IMR-90 (cell line): ENCODE measurements around the gene PASD1. TPM values are rescaled to one million over a fixed set of nuclear protein-coding genes. Genes with fewer than 3 reads are reported as not detected.

Experiments
- ATAC-seq: fragments of 200-7000 bp; cut with Tn5 transposase; 2 replicates; pipeline ENCODE4 v1.9.1; 2020; ENCODE audit warnings: low read depth, mild to moderate bottlenecking, moderate library complexity
- BruUV-seq: library from RNA; stranded (reverse); fragments of 400-500 nt; replicated peaks from 2 replicates; lab custom pipeline; 2021; lab: Mats Ljungman, UMichigan
- CTCF ChIA-PET: fragments of 300-600 bp; formaldehyde crosslinking; extraction: SDS; loops from one replicate; lab custom pipeline; 2021; ENCODE audit warnings: antibody characterized with exemption; lab: Yijun Ruan, JAX
- POLR2A ChIA-PET: fragments of 300-600 bp; sonication (Branson Sonifier 250); formaldehyde crosslinking; loops from one replicate; lab custom pipeline; 2022; ENCODE audit warnings: antibody characterized with exemption; ENCODE audit not compliant: unreplicated experiment; lab: Charles Lee
- DNase-seq: peaks from one replicate; pipeline ENCODE4 v3.0.0; 2013
- H2AFZ ChIP-seq: replicated peaks from 2 replicates; pipeline ENCODE3; 2013; ENCODE audit warnings: low read length, mild to moderate bottlenecking; ENCODE audit not compliant: poor library complexity
- H2AK5ac ChIP-seq: 2 replicates; pipeline ENCODE4 v1.6.1; 2013; ENCODE audit warnings: low read depth, low read length, inconsistent platforms
- H2AK9ac ChIP-seq: replicated peaks from 2 replicates; pipeline ENCODE3; 2013; ENCODE audit warnings: mild to moderate bottlenecking, low read depth, low read length, moderate library complexity; ENCODE audit not compliant: poor library complexity
- H2BK120ac ChIP-seq: 2 replicates; pipeline ENCODE4 v1.6.1; 2013; ENCODE audit warnings: low read depth, low read length, inconsistent platforms
- H2BK15ac ChIP-seq: 3 replicates; pipeline ENCODE4 v1.6.1; 2013; ENCODE audit warnings: low read depth, low read length, inconsistent platforms
- H2BK20ac ChIP-seq: 2 replicates; pipeline ENCODE4 v1.6.1; 2013; ENCODE audit warnings: low read depth, mild to moderate bottlenecking, inconsistent platforms, low read length, moderate library complexity
- H2BK5ac ChIP-seq: 2 replicates; pipeline ENCODE4 v1.6.1; 2013; ENCODE audit warnings: mild to moderate bottlenecking, low read depth, low read length, inconsistent platforms; ENCODE audit not compliant: poor library complexity, severe bottlenecking
- H3K14ac ChIP-seq: replicated peaks from 2 replicates; pipeline ENCODE4 v1.6.1; 2013; ENCODE audit warnings: low read depth, low read length, inconsistent platforms
- H3K18ac ChIP-seq: 2 replicates; pipeline ENCODE4 v1.6.1; 2013; ENCODE audit warnings: low read depth, low read length, control low read depth
- H3K23ac ChIP-seq: 2 replicates; pipeline ENCODE4 v1.6.1; 2013; ENCODE audit warnings: low read depth, low read length, inconsistent platforms
- H3K27ac ChIP-seq: 2 replicates; pipeline ENCODE4 v1.5.1; 2013; ENCODE audit warnings: mild to moderate bottlenecking, control low read depth, low read length; ENCODE audit not compliant: insufficient read depth
- H3K27me3 ChIP-seq: 2 replicates; pipeline ENCODE4 v1.6.1; 2013; ENCODE audit warnings: low read length; ENCODE audit not compliant: control insufficient read depth, insufficient read depth
- H3K36me3 ChIP-seq: 2 replicates; pipeline ENCODE4 v1.6.1; 2013; ENCODE audit warnings: low read length, mixed read lengths; ENCODE audit not compliant: control insufficient read depth, insufficient read depth
- H3K4ac ChIP-seq: 2 replicates; pipeline ENCODE4 v1.6.1; 2013; ENCODE audit warnings: low read depth, low read length, inconsistent platforms
- H3K4me1 ChIP-seq: 2 replicates; pipeline ENCODE4 v1.6.1; 2013; ENCODE audit warnings: low read length, mixed read lengths; ENCODE audit not compliant: control insufficient read depth, insufficient read depth
- H3K4me2 ChIP-seq: 2 replicates; pipeline ENCODE4 v1.6.1; 2013; ENCODE audit warnings: low read depth, mild to moderate bottlenecking, control low read depth, low read length, moderate library complexity
- H3K4me3 ChIP-seq: 2 replicates; pipeline ENCODE4 v1.5.1; 2013; ENCODE audit warnings: low read depth, mild to moderate bottlenecking, control low read depth, low read length, moderate library complexity; ENCODE audit not compliant: insufficient read depth
- H3K56ac ChIP-seq: 2 replicates; pipeline ENCODE4 v1.6.1; 2013; ENCODE audit warnings: low read length, inconsistent platforms; ENCODE audit not compliant: insufficient read depth; ENCODE audit errors: extremely low read depth
- H3K79me1 ChIP-seq, 2 experiments: 2 replicates each; pipeline ENCODE4 v1.6.1; 2013; ENCODE audit warnings: low read length in 2 of 2, inconsistent platforms in 1 of 2, low read depth in 1 of 2
- H3K9ac ChIP-seq: 2 replicates; pipeline ENCODE4 v1.6.1; 2013; ENCODE audit warnings: low read depth, low read length, control low read depth
- H3K9me1 ChIP-seq: 2 replicates; pipeline ENCODE4 v1.6.1; 2013; ENCODE audit warnings: low read length, inconsistent platforms; ENCODE audit not compliant: insufficient read depth
- H3K9me3 ChIP-seq: 2 replicates; pipeline ENCODE4 v1.6.1; 2013; ENCODE audit warnings: low read length; ENCODE audit not compliant: control insufficient read depth, insufficient read depth
- H4K20me1 ChIP-seq: 2 replicates; pipeline ENCODE4 v1.6.1; 2013; ENCODE audit warnings: low read length, inconsistent platforms; ENCODE audit not compliant: insufficient read depth
- H4K5ac ChIP-seq: 2 replicates; pipeline ENCODE4 v1.6.1; 2013; ENCODE audit warnings: mild to moderate bottlenecking, low read depth, low read length, control low read depth
- H4K8ac ChIP-seq, 2 experiments: 2 replicates each; pipeline ENCODE4 v1.6.1; 2013; ENCODE audit warnings: low read depth in 2 of 2, low read length in 2 of 2, control low read depth in 1 of 2, inconsistent platforms in 1 of 2
- H4K91ac ChIP-seq: 2 replicates; pipeline ENCODE4 v1.6.1; 2013; ENCODE audit warnings: low read depth, low read length, inconsistent platforms; ENCODE audit not compliant: insufficient read depth
- BHLHE40 ChIP-seq: fragments of 150-350 bp; IDR thresholded peaks from 2 replicates; pipeline ENCODE4 v1.6.1; 2016; ENCODE audit warnings: mild to moderate bottlenecking, low read depth, low read length
- FOS ChIP-seq: fragments of 150-350 bp; IDR thresholded peaks from 2 replicates; pipeline ENCODE4 v1.6.1; 2016; ENCODE audit warnings: low read depth, low read length
- MAZ ChIP-seq: IDR thresholded peaks from 2 replicates; pipeline ENCODE4 v1.6.1; 2012; ENCODE audit warnings: low read depth, mild to moderate bottlenecking, low read length, improper control_type of control experiment, moderate library complexity, borderline replicate concordance
- MXI1 ChIP-seq: IDR thresholded peaks from 2 replicates; pipeline ENCODE4 v1.6.1; 2012; ENCODE audit warnings: low read depth, mild to moderate bottlenecking, low read length, moderate library complexity, borderline replicate concordance
- NFE2L2 ChIP-seq: fragments of 150-350 bp; IDR thresholded peaks from 2 replicates; pipeline ENCODE4 v1.6.1; 2016; ENCODE audit warnings: low read depth, mild to moderate bottlenecking, low read length
- POLR2A ChIP-seq: IDR thresholded peaks from 2 replicates; pipeline ENCODE4 v1.6.1; 2012; ENCODE audit warnings: mild to moderate bottlenecking, low read depth, low read length
- RAD21 ChIP-seq: IDR thresholded peaks from 2 replicates; pipeline ENCODE4 v1.6.1; 2012; ENCODE audit warnings: low read length, improper control_type of control experiment
- RCOR1 ChIP-seq: IDR thresholded peaks from 2 replicates; pipeline ENCODE4 v1.6.1; 2012; ENCODE audit warnings: mild to moderate bottlenecking, low read length, improper control_type of control experiment; ENCODE audit not compliant: insufficient replicate concordance
- SMC3 ChIP-seq: fragments of 150-350 bp; IDR thresholded peaks from 2 replicates; pipeline ENCODE4 v1.6.1; 2016; ENCODE audit warnings: low read depth, mild to moderate bottlenecking, antibody characterized with exemption, low read length, moderate library complexity
- WGBS, 2 experiments: methylation state at CpG; one replicate each; pipeline versions ENCODE4 v1.1.5 to v1.1.7; 2013; ENCODE audit warnings: missing lambda C conversion rate in 2 of 2; ENCODE audit not compliant: insufficient read length in 1 of 2; ENCODE audit errors: extremely low coverage in 2 of 2; 5-methylcytosine and 5-hydroxymethylcytosine counted together
- dilution Hi-C: fragments of 300-500 bp; cut with HindIII; formaldehyde crosslinking; loops from one replicate; pipeline ENCODE4 v1.14.3; 2018; ENCODE audit warnings: low sequenced_read_pairs; ENCODE audit not compliant: unreplicated experiment
- in situ Hi-C: fragments of 300-500 bp; cut with MboI; formaldehyde crosslinking; loops from 3 replicates; pipeline ENCODE4 v1.14.3; 2019; ENCODE audit warnings: low sequenced_read_pairs, inconsistent platforms, mixed read lengths
- intact Hi-C: fragments of 100-400 bp; cut with micrococcal nuclease; formaldehyde crosslinking; loops from 2 replicates; pipeline ENCODE4 v1.10.0; 2022
- polyA plus RNA-seq, 3 experiments: library from polyadenylated mRNA; depleted of rRNA; stranded (reverse); fragments of >200 nt; gene quantifications; 2 replicates each; pipeline ENCODE4 v1.2.3, GENCODE V29; 2012; ENCODE audit warnings: low replicate concordance in 1 of 3
- total RNA-seq: library from RNA; depleted of rRNA; stranded (reverse); fragments of >200 nt; gene quantifications from 2 replicates; pipeline ENCODE4 v1.2.3, GENCODE V29; 2012
- TF ChIP-seq, protein P1 (sequence below): fragments of 150-350 bp; IDR thresholded peaks from 2 replicates; pipeline ENCODE4 v1.6.1; 2017; ENCODE audit warnings: mild to moderate bottlenecking, antibody characterized with exemption, low read length, low read depth

PASD1 gene
- total and polyA plus RNA-seq, 2 of the 4 experiments (the other 2 are of a cell fraction) = not detected

DNA sequence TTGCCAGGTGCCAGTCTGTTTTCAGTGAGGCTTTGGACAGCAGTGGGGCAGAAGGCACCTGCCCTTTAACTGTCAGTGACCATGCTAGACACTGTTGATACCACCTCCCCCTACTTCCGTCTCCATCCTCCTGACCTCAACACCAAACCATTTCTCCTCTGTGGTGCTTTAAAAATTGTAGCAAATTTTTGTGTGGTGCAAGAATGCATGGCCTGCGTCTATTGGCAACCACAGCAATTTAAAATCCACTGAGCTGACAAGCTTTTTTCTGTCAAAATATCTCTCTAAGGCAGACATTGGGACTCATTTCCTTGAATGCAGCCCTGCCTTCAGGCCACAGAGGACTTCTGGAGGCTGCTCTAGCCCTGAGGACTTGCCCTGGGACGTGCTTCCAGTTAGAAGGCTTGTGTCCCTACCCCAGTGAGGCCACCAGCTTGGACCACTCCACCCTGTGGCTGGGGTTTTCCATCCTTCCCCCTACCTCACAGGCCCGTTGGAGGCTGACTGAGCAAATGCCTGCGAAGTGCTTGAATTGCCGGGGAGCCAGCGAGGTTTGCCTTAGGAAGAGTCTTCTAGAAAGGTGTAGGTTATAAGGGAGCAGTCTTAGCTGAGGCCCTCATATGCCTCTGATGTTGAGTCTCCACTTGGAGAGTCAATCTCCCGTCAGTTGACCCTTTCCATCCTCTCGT is 138.7 kb downstream of the PASD1 start:
- no CpG with 5 or more reads among the region's 9 CpGs for WGBS, 2 experiments
- DNase-seq (no peak), ATAC-seq (no peak)
- H4K91ac ChIP-seq = no peak overlapping the region
- H3K23ac ChIP-seq = no peak overlapping the region
- no peak overlapping the region for H2AK5ac ChIP-seq
- TF ChIP-seq POLR2A (no peak), NFE2L2 (no peak), RCOR1 (no peak), MXI1 (no peak), SMC3 (no peak), FOS (no peak), RAD21 (no peak), BHLHE40 (no peak), MAZ (no peak)
- TF ChIP-seq, protein P1, sequence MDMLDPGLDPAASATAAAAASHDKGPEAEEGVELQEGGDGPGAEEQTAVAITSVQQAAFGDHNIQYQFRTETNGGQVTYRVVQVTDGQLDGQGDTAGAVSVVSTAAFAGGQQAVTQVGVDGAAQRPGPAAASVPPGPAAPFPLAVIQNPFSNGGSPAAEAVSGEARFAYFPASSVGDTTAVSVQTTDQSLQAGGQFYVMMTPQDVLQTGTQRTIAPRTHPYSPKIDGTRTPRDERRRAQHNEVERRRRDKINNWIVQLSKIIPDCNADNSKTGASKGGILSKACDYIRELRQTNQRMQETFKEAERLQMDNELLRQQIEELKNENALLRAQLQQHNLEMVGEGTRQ = no peak
- H4K20me1 ChIP-seq = no peaks in the 10 kb centered on the region
- no peaks in the 10 kb centered on the region for H3K27me3 ChIP-seq
- no peak overlapping the region for H3K14ac ChIP-seq
- POLR2A ChIA-PET = no interaction called here
- H2BK5ac ChIP-seq = no peak overlapping the region
- H2AK9ac ChIP-seq = no peak overlapping the region
- H4K5ac ChIP-seq = no peak overlapping the region
- H3K4me3 ChIP-seq = no peak overlapping the region
- H2BK15ac ChIP-seq = no peak overlapping the region
- no peak overlapping the region for H3K56ac ChIP-seq
- H3K9me3 ChIP-seq = peaks cover 7% of the 10 kb centered on the region; the same call in 1 of the 2 replicates
- H3K18ac ChIP-seq = no peak overlapping the region
- H2BK20ac ChIP-seq = no peak overlapping the region
- no peak overlapping the region for H4K8ac ChIP-seq
- no peaks in the 10 kb centered on the region for H3K9me1 ChIP-seq
- H3K4me1 ChIP-seq = no peaks in the 10 kb centered on the region
- dilution Hi-C loops (no loop called here), in situ Hi-C loops (no loop called here), intact Hi-C loops (no loop called here)
- H3K36me3 ChIP-seq = no peaks in the 10 kb centered on the region
- H3K79me1 ChIP-seq = no peaks in the 10 kb centered on the region
- no peak overlapping the region for H2BK120ac ChIP-seq
- no peak overlapping the region for H3K4me2 ChIP-seq
- no TSS peak for BruUV-seq
- CTCF ChIA-PET = no interaction called here
- H3K4ac ChIP-seq = no peak overlapping the region
- no peak overlapping the region for H2AFZ ChIP-seq
- H3K9ac ChIP-seq = no peak overlapping the region
- H3K27ac ChIP-seq = no peak overlapping the region
